ENCODE measurements around the gene EEF1AKMT2.

- TF ChIP-seq YY1 (IDR thresholded peaks at IDR 0.05; ENCODE audit: low read depth) (no peak), TAF1 (IDR thresholded peaks at IDR 0.05; ENCODE audit: low read depth) (no peak), FOXM1 (IDR thresholded peaks at IDR 0.05; ENCODE audit: borderline replicate concordance, low read depth) (no peak), CEBPB (IDR thresholded peaks at IDR 0.05) (no peak), TEAD4 (IDR thresholded peaks at IDR 0.05) (no peak), RAD21 (IDR thresholded peaks at IDR 0.05; ENCODE audit: low read depth) (no peak), NFIC (IDR thresholded peaks at IDR 0.05) (no peak)
- TF ChIP-seq, protein P1, sequence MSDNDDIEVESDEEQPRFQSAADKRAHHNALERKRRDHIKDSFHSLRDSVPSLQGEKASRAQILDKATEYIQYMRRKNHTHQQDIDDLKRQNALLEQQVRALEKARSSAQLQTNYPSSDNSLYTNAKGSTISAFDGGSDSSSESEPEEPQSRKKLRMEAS (IDR thresholded peaks at IDR 0.05): no peak
- TF ChIP-seq, protein P2, sequence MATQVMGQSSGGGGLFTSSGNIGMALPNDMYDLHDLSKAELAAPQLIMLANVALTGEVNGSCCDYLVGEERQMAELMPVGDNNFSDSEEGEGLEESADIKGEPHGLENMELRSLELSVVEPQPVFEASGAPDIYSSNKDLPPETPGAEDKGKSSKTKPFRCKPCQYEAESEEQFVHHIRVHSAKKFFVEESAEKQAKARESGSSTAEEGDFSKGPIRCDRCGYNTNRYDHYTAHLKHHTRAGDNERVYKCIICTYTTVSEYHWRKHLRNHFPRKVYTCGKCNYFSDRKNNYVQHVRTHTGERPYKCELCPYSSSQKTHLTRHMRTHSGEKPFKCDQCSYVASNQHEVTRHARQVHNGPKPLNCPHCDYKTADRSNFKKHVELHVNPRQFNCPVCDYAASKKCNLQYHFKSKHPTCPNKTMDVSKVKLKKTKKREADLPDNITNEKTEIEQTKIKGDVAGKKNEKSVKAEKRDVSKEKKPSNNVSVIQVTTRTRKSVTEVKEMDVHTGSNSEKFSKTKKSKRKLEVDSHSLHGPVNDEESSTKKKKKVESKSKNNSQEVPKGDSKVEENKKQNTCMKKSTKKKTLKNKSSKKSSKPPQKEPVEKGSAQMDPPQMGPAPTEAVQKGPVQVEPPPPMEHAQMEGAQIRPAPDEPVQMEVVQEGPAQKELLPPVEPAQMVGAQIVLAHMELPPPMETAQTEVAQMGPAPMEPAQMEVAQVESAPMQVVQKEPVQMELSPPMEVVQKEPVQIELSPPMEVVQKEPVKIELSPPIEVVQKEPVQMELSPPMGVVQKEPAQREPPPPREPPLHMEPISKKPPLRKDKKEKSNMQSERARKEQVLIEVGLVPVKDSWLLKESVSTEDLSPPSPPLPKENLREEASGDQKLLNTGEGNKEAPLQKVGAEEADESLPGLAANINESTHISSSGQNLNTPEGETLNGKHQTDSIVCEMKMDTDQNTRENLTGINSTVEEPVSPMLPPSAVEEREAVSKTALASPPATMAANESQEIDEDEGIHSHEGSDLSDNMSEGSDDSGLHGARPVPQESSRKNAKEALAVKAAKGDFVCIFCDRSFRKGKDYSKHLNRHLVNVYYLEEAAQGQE (IDR thresholded peaks at IDR 0.05; ENCODE audit: low read depth): no peak
- TF ChIP-seq, protein P3, sequence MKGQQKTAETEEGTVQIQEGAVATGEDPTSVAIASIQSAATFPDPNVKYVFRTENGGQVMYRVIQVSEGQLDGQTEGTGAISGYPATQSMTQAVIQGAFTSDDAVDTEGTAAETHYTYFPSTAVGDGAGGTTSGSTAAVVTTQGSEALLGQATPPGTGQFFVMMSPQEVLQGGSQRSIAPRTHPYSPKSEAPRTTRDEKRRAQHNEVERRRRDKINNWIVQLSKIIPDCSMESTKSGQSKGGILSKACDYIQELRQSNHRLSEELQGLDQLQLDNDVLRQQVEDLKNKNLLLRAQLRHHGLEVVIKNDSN (IDR thresholded peaks at IDR 0.05): no peak
These were observed 28.4 kb upstream of the EEF1AKMT2 start for GRCh38 chr10:124820121-124820520.
